Measurements from ENCODE around the gene JPH2.

- TF ChIP-seq CTCF (IDR thresholded peaks at IDR 0.05; ENCODE audit: borderline replicate concordance, extremely low read depth, low read length, poor library complexity, severe bottlenecking) = no peak
- TF ChIP-seq EZH2 (IDR thresholded peaks at IDR 0.05; ENCODE audit: borderline replicate concordance, low read depth, low read length, severe bottlenecking) = no peak
Measured at GRCh38 chr20:44154521-44155001, 32.4 kb downstream of the JPH2 start.
